Mammary epithelial cell (primary cell): Measurements from ENCODE around the gene INPP5A.

ENCODE experiments used
- EZH2 ChIP-seq: IDR thresholded peaks from 2 replicates; pipeline ENCODE4 v1.6.1; 2012; ENCODE audit warnings: low read length, inconsistent platforms, borderline replicate concordance
- TF ChIP-seq, protein P1 (sequence below), 2 donors: IDR thresholded peaks in 1 of 2; conservative IDR thresholded peaks in 1 of 2; 2 replicates each; pipeline ENCODE4 v1.5.1; 2011 to 2012; ENCODE audit warnings: inconsistent platforms in 2 of 2, low read length in 2 of 2, mild to moderate bottlenecking in 2 of 2, control low read depth in 1 of 2, low read depth in 1 of 2; ENCODE audit not compliant: insufficient read depth in 1 of 2; ENCODE audit errors: extremely low read depth in 1 of 2

DNA sequence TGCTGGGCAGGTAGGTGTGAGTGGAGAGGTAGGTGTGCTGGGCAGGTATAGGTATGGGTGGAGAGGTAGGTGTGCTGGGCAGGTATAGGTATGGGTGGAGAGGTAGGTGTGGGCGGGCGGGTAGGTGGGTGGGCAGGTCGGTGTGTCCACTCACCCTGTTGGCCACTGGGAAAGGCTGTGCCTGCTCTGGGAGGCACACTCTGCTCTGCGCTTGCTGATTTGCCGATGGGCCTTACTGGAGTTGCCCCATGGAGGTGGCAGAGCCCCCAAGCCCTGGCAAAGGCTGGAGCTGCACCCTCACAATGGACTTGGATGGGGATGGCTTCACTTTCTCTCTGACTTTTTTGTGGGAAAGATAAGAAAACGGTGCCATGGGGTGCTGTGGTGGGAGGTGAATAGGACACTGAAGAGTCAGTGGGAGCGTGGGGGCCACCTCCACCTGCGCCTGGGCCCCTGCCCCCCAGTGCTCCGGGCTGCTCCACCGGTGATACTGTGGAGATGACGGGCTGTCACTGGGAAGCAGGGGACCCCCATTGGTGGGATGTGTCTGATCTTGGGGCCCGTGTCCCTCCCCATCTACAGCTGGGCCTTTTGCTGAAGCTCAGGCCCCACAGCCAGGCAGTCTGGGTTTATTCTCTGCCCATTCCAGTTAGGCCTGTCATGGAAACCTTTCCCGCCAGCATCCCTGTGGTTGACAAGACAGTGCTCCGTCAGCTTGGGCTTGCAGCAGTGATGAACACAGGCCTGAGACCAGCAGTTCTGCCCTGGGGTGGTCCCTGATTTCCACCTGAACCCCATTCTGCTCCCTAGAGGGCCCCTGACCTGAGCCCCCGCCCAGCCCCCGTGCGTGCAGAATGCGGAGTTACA lies 173.4 kb downstream of the INPP5A start:
- TF ChIP-seq, protein P1, sequence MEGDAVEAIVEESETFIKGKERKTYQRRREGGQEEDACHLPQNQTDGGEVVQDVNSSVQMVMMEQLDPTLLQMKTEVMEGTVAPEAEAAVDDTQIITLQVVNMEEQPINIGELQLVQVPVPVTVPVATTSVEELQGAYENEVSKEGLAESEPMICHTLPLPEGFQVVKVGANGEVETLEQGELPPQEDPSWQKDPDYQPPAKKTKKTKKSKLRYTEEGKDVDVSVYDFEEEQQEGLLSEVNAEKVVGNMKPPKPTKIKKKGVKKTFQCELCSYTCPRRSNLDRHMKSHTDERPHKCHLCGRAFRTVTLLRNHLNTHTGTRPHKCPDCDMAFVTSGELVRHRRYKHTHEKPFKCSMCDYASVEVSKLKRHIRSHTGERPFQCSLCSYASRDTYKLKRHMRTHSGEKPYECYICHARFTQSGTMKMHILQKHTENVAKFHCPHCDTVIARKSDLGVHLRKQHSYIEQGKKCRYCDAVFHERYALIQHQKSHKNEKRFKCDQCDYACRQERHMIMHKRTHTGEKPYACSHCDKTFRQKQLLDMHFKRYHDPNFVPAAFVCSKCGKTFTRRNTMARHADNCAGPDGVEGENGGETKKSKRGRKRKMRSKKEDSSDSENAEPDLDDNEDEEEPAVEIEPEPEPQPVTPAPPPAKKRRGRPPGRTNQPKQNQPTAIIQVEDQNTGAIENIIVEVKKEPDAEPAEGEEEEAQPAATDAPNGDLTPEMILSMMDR (conservative IDR thresholded peaks at IDR 0.05 in 1 of 2, IDR thresholded peaks at IDR 0.05 in 1 of 2; ENCODE audit: extremely low read depth in 1 of 2, insufficient read depth in 1 of 2, low read depth in 1 of 2, low read length in 2 of 2) = no peak
- TF ChIP-seq EZH2 = no peak
